OCI-LY1 (cell line): ENCODE data around the gene SIM2.

Source experiments
- H2AFZ ChIP-seq: fragments of 200-600 bp; sonication (generic), shearing (Covaris generic); 2 replicates; pipeline ENCODE4 v1.6.0; 2014; ENCODE audit warnings: antibody characterized with exemption, mild to moderate bottlenecking, low read length
- H3F3A ChIP-seq: fragments of 200-600 bp; sonication (generic), shearing (Covaris generic); 2 replicates; pipeline ENCODE4 v1.6.0; 2014; ENCODE audit warnings: mild to moderate bottlenecking, antibody characterized with exemption, low read length, moderate library complexity; ENCODE audit not compliant: insufficient read depth
- H3K27ac ChIP-seq: fragments of 200-600 bp; sonication (generic); 2 replicates; pipeline ENCODE4 v1.5.1; 2014; ENCODE audit warnings: low read length, mixed run types, mild to moderate bottlenecking, low read depth; ENCODE audit not compliant: poor library complexity, severe bottlenecking
- H3K27me3 ChIP-seq: fragments of 200-600 bp; sonication (generic); 2 replicates; pipeline ENCODE4 v1.6.0; 2014; ENCODE audit warnings: antibody characterized with exemption, mild to moderate bottlenecking, low read length, moderate library complexity; ENCODE audit not compliant: insufficient read depth
- H3K36me3 ChIP-seq: fragments of 200-600 bp; sonication (generic); 2 replicates; pipeline ENCODE4 v1.6.1; 2014; ENCODE audit warnings: mild to moderate bottlenecking, antibody characterized with exemption, low read length, moderate library complexity, mixed read lengths; ENCODE audit not compliant: insufficient read depth
- H3K4me1 ChIP-seq: fragments of 200-600 bp; sonication (generic); 2 replicates; pipeline ENCODE4 v1.5.1; 2014; ENCODE audit warnings: mild to moderate bottlenecking, low read length, moderate library complexity; ENCODE audit not compliant: insufficient read depth, severe bottlenecking
- H3K4me2 ChIP-seq: fragments of 200-600 bp; sonication (generic), shearing (Covaris generic); 2 replicates; pipeline ENCODE4 v1.6.1; 2014; ENCODE audit warnings: low read length
- H3K4me3 ChIP-seq: fragments of 200-600 bp; sonication (generic); 2 replicates; pipeline ENCODE4 v1.5.1; 2014; ENCODE audit warnings: low read length, low read depth, mild to moderate bottlenecking, mixed read lengths; ENCODE audit not compliant: poor library complexity, severe bottlenecking
- H3K79me2 ChIP-seq: fragments of 200-600 bp; shearing (Covaris generic); 2 replicates; pipeline ENCODE4 v1.6.1; 2016; ENCODE audit warnings: mixed run types, low read length, mixed read lengths; ENCODE audit not compliant: insufficient read depth
- H3K9ac ChIP-seq: fragments of 200-600 bp; sonication (generic), shearing (Covaris generic); 2 replicates; pipeline ENCODE4 v1.6.1; 2014; ENCODE audit warnings: mild to moderate bottlenecking, low read length, mixed read lengths
- H3K9me2 ChIP-seq: fragments of 200-600 bp; sonication (generic), shearing (Covaris generic); 2 replicates; pipeline ENCODE4 v1.6.1; 2014; ENCODE audit warnings: low read depth, mild to moderate bottlenecking, low read length, mixed read lengths
- H3K9me3 ChIP-seq: fragments of 200-600 bp; shearing (Covaris generic); 2 replicates; pipeline ENCODE4 v1.6.1; 2014; ENCODE audit warnings: low read length, mixed read lengths
- H4K20me1 ChIP-seq: fragments of 200-600 bp; sonication (generic), shearing (Covaris generic); 2 replicates; pipeline ENCODE4 v1.6.0; 2016; ENCODE audit warnings: mild to moderate bottlenecking, low read length; ENCODE audit not compliant: insufficient read depth
- EZH2 ChIP-seq: fragments of 200-600 bp; sonication (generic), shearing (Covaris generic); IDR thresholded peaks from 2 replicates; pipeline ENCODE4 v1.8.0; 2017; ENCODE audit warnings: borderline replicate concordance, mixed run types, mild to moderate bottlenecking, antibody characterized with exemption, low read length, moderate library complexity, mixed read lengths
- TF ChIP-seq, protein P1 (sequence below): fragments of 200-600 bp; sonication (generic), shearing (Covaris generic); IDR thresholded peaks from 2 replicates; pipeline ENCODE4 v1.5.1; 2017; ENCODE audit warnings: mild to moderate bottlenecking, antibody characterized with exemption, low read length, moderate library complexity, mixed read lengths

SIM2 gene

DNA sequence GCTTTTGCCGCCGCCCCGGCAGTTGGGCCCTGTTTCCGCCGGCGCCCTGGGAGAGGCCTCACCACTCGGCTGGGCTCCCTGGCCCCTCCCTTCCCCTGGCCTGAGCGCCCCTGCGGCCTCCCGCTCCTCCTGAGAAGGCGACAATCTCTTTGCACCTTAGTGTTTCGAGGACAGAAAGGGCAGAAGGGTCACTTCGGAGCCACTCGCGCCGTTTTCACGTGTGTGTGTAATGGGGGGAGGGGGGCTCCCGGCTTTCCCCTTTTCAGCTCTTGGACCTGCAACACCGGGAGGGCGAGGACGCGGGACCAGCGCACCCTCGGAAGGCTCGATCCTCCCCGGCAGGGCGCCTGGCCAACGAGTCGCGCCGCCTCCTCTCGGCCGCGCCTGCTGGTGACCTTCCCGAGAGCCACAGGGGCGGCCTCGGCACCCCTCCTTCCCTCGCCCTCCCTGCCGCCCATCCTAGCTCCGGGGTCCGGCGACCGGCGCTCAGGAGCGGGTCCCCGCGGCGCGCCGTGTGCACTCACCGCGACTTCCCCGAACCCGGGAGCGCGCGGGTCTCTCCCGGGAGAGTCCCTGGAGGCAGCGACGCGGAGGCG is 432 bp upstream of the SIM2 start:
- Histone ChIP-seq H2AFZ (no peak overlapping the region), H3K27me3 (no peaks in the 10 kb centered on the region), H3K27ac (no peak overlapping the region)

DNA sequence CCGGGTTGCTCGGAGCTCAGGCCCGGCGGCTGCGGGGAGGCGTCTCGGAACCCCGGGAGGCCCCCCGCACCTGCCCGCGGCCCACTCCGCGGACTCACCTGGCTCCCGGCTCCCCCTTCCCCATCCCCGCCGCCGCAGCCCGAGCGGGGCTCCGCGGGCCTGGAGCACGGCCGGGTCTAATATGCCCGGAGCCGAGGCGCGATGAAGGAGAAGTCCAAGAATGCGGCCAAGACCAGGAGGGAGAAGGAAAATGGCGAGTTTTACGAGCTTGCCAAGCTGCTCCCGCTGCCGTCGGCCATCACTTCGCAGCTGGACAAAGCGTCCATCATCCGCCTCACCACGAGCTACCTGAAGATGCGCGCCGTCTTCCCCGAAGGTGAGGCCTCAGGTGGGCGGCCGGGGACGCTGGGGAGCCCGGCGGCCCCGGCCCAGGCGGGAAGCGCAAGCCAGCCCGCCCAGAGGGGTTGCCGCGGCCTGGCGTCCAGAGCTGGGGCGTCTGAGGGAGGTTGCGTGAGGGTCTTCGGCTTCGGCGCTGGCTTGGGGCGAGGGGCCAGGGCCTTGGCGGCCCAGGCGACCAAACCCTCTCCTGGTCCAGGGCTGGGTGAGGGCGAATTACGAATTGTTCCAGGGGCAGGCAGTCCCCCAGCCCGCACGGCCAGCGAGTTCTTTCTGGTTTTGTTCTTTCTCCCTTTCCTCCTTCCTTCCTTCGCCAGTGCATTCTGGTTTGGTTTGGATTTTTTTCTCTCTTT is 805 bp downstream of the SIM2 start:
- H3K4me2 ChIP-seq, result no peak overlapping the region
- H3K9ac ChIP-seq, result no peak overlapping the region
- no peaks in the 10 kb centered on the region for H3K9me3 ChIP-seq
- no peaks in the 10 kb centered on the region for H3K27me3 ChIP-seq
- no peak overlapping the region for H2AFZ ChIP-seq
- no peaks in the 10 kb centered on the region for H3K9me2 ChIP-seq
- H4K20me1 ChIP-seq, result no peaks in the 10 kb centered on the region
- no peaks in the 10 kb centered on the region for H3K79me2 ChIP-seq
- no peak overlapping the region for H3K27ac ChIP-seq
- H3K4me3 ChIP-seq, result no peak overlapping the region
- H3K4me1 ChIP-seq, result no peaks in the 10 kb centered on the region
- TF ChIP-seq, protein P1, sequence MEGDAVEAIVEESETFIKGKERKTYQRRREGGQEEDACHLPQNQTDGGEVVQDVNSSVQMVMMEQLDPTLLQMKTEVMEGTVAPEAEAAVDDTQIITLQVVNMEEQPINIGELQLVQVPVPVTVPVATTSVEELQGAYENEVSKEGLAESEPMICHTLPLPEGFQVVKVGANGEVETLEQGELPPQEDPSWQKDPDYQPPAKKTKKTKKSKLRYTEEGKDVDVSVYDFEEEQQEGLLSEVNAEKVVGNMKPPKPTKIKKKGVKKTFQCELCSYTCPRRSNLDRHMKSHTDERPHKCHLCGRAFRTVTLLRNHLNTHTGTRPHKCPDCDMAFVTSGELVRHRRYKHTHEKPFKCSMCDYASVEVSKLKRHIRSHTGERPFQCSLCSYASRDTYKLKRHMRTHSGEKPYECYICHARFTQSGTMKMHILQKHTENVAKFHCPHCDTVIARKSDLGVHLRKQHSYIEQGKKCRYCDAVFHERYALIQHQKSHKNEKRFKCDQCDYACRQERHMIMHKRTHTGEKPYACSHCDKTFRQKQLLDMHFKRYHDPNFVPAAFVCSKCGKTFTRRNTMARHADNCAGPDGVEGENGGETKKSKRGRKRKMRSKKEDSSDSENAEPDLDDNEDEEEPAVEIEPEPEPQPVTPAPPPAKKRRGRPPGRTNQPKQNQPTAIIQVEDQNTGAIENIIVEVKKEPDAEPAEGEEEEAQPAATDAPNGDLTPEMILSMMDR, result no peak
- TF ChIP-seq EZH2, result no peak
- no peaks in the 10 kb centered on the region for H3K36me3 ChIP-seq
- H3F3A ChIP-seq, result no peaks in the 10 kb centered on the region

More for the DNA sequence above, 432 bp upstream of the SIM2 start:
- H3K79me2 ChIP-seq, result no peaks in the 10 kb centered on the region
- TF ChIP-seq EZH2, result no peak
- TF ChIP-seq, protein P1, result no peak
- H3K9me2 ChIP-seq, result no peaks in the 10 kb centered on the region
- no peak overlapping the region for H3K4me3 ChIP-seq
- H3F3A ChIP-seq, result no peaks in the 10 kb centered on the region
- H3K9me3 ChIP-seq, result no peaks in the 10 kb centered on the region
- H3K4me2 ChIP-seq, result no peak overlapping the region
- H3K9ac ChIP-seq, result no peak overlapping the region
- H3K4me1 ChIP-seq, result no peaks in the 10 kb centered on the region
- no peaks in the 10 kb centered on the region for H4K20me1 ChIP-seq
- no peaks in the 10 kb centered on the region for H3K36me3 ChIP-seq

DNA sequence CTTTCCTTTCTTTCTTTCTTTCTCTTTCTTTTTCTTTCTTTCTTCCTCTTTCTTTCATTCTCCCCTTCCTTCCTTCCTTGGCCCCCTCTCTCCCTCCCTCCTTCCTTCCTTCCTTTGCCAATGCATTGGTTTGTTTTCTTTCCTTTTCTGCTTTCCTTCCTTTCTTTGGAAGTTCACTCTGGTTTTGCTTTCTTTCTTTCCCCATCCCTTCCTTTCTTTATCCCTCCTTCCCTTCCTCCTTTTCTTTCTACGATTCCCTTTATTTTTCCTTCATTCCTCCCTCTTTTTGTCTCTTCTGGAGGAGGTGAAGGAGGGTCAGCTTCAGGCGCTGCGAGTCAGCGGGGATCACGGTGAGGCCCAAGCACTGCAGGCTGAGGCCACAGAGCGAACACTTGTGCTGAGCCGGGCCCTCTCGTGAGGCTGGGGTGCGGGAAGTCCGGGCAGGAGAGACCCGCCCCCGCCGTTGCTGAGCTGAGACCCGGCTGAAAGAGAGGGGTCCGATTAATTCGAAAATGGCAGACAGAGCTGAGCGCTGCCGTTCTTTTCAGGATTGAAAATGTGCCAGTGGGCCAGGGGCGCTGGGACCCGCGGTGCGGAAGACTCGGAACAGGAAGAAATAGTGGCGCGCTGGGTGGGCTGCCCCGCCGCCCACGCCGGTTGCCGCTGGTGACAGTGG is 1.5 kb downstream of the SIM2 start:
- no peak overlapping the region for H3K27ac ChIP-seq
- H2AFZ ChIP-seq, result no peak overlapping the region
- H3F3A ChIP-seq, result no peaks in the 10 kb centered on the region
- H3K9ac ChIP-seq, result no peak overlapping the region
- no peaks in the 10 kb centered on the region for H3K79me2 ChIP-seq
- H3K27me3 ChIP-seq, result no peaks in the 10 kb centered on the region
- TF ChIP-seq, protein P1, result no peak
- no peak for TF ChIP-seq EZH2
- no peaks in the 10 kb centered on the region for H3K4me1 ChIP-seq
- H3K36me3 ChIP-seq, result no peaks in the 10 kb centered on the region
- no peak overlapping the region for H3K4me2 ChIP-seq
- no peaks in the 10 kb centered on the region for H4K20me1 ChIP-seq
- H3K9me2 ChIP-seq, result no peaks in the 10 kb centered on the region
- no peak overlapping the region for H3K4me3 ChIP-seq
- no peaks in the 10 kb centered on the region for H3K9me3 ChIP-seq
